Posterior cingulate gyrus (tissue), 11 donors: Measurements from ENCODE around the gene MRPL14.
A peak's percentile ranks its signal among the peaks of the same experiment; 100 is the strongest.

Source experiments
- DNase-seq, 10 donors: peaks; one replicate each; pipeline versions ENCODE4 v3.0.0 to v3.0.0-alpha.2; 2020 to 2021; ENCODE audit warnings: mixed read lengths in 3 of 10
- intact Hi-C: fragments of 100-400 bp; cut with DNase I; formaldehyde crosslinking; loops from one replicate; pipeline ENCODE4 v1.15.1; 2023

The MRPL14 gene

DNA sequence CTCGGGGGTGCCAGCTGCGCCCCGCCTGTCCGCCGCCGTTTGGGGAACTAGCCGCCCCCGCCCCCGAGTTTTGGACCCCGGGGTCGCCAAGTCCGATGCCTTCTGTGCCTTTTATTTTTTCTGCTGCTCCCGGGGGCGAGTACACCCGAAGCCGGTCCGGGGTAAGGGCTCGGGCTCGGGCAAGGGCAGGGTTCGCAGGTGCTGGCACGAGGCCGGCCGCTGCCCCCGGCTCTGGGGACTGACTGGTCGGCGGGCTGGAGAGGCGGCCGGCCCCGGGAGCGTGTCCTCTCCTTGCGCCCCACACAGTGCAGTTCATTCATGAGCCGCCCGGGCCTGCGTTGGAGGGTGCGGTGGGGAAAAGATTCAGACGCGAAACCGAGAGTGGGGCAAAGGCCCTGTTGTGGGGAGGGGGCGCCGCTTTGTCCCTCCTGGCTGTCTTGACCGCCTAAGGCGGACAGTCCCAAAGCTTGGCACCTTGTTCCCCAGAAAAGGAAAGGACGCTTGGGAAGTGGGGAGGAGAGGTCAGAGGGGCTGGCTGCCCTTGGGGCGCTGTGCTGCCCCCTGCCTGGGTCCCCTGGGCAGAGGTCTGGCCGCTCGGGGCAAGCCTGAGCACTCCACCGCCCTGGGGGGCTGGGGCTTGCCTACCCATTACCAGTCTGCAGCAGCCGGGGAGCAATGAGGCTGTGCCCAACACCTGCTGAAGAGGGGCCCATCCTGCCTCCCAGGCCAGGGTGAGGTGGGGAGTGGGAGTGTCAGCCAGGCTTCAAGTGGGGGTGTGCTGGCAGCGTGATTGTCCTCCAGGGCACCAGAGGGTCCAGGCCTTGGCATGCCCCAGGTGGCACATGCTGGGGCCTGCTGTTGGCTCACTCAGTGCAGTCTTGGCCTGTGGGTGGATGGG lies 1.0 kb upstream of the MRPL14 start:
- peak in 9 of 10 donors; percentile 29 to 90 (median 39) for DNase-seq
- intact Hi-C loops: no loop called here

DNA sequence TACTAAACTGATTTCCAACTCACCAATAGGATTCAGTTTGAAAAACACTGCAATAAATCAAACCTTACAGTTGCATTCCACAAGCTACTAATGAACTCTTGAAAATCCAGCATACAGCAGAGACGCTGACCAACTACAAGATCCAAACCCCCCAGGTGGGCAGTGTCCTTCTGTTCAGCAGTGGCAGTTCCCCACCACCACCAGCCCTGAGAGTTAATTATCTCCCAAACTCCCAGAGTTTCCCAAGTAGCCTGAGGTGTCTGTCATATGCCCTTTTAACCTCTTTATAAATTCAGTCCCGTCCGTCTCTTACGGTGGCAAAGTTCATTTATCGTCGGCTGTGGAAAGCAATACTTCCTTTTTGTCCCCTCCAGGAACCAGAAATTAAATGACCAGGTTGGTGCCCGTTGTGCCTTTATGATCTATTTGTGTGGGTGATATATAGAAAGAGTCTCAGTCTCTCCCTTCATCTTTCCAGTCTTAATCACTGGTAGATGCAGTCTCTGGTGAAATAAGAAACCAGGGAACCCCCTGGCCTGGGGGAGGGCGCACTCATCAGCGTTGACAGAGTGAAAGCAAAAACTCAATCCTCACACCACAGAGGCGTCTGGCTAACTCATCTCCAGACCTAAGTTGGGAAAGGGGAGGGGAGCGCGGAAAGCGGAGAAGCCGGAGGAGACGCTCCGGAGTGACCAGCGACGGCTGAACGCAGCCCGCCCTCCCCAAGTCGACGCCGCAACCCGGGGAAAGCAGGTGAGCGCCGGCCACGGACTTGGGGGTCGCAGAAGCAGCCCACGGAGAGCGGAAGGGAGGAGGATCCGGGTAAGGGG lies 717 bp downstream of the MRPL14 start:
- DNase-seq: peak in 5 of 10 donors; percentile 10 to 88 (median 28)
- intact Hi-C loops: no loop called here

DNA sequence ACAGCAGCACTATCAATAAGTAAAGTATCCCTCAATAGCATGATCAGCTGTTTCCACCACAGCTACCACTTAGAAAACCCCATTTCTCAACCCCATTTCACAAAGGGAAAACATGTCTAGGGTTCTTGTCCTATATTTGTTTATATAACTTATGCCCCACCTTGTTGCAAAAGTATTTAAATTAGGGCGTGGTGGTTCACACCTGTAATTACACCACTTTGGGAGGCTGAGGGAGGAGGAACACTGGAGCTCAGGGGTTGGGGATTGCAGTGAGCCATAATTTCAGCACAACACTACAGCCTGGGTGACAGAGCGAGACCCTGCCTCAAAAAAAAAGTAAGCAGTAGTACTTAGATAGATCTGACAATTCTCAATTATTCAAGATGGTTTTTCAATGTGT lies 3.7 kb downstream of the MRPL14 start:
- intact Hi-C loops: no loop called here
- DNase-seq: no peak

DNA sequence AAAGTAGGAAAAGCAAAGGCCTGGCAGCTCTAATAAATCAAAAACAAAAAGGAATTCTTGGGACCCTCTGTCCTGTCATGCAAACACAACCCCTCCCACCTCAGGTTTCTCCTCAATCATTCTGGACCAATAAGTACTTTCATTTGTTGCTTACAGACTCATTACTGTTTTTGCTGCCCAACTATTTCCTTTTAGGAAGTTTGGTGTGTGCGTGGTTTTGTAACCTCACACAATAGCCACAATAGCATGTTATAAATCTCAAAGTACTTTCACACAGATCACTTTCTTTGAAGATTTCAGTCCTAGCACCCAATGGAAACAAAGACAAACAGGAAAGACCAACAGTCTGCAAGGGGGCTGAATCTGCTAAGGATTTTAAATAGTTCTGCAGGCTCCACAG lies 4.5 kb downstream of the MRPL14 start:
- intact Hi-C loops: no loop called here
- no peak for DNase-seq

- intact Hi-C loops: no loop called here
- DNase-seq: no peak
Measured at GRCh38 chr6:44120692-44121443, 6.4 kb downstream of the MRPL14 start.

- peak in 1 of 10 donors; percentile 72 for DNase-seq
- intact Hi-C loops: no loop called here
Measured at GRCh38 chr6:44119704-44120262, 7.5 kb downstream of the MRPL14 start.

- DNase-seq: no peak
- intact Hi-C loops: no loop called here
Measured at GRCh38 chr6:44117397-44118128, 9.7 kb downstream of the MRPL14 start.

DNA sequence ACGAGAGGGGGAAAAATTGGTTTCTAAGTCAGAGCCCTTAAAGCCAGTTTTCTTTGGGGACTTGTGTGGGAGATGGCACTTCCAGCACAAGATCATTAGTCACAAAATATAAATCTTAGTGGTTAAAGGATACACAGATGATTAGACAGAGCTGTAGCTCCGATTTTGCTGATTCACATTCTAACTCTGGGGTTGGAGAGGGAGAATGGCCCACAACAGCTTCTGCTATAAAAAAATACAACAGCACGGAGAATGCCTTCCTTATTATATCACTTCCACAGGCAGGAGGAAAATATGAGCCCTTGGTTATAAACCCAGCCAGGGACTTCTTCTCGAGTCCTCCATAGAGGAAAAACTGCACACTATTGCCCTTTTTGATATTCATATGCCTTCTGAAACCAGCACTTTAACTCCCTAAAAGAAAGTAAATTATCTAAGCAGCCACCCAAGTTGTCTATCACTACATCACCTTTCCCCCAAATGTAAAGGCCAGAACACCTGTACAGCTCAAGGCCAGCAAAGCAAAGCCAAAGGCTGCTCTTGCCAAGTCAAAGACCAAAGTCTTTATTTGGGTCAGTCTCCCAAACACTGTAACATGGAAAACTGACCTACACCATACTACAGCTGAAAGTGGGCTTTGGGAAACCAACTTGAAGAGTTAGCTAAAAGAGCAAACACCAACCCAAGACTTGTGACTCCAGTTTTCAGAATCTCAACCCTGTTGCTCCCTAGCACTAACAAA lies 10.4 kb downstream of the MRPL14 start:
- intact Hi-C loops: no loop called here
- DNase-seq: no peak

DNA sequence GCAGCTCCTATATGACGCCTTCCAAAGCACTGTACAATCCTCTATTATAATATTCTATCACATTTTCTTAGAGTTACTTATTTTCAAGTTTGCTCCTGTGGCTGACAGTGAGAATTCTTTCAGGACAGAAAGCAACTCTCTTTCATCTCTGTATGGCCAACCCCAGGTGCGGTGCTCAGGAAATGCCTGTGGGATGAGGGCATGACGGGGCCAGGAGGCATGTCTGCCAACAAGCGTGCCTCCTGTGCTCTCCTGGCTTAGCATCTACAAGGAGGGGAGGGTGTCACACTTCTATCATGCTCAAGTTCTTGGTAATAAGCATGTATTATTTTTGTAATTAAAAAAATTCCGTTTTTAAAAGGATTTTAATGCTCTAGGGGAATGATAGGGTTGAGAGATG lies 11.4 kb downstream of the MRPL14 start:
- no peak for DNase-seq
- intact Hi-C loops: no loop called here

- intact Hi-C loops: no loop called here
- DNase-seq: peak in 1 of 10 donors; percentile 41
Measured at GRCh38 chr6:44113414-44113813, 13.8 kb downstream of the MRPL14 start.

DNA sequence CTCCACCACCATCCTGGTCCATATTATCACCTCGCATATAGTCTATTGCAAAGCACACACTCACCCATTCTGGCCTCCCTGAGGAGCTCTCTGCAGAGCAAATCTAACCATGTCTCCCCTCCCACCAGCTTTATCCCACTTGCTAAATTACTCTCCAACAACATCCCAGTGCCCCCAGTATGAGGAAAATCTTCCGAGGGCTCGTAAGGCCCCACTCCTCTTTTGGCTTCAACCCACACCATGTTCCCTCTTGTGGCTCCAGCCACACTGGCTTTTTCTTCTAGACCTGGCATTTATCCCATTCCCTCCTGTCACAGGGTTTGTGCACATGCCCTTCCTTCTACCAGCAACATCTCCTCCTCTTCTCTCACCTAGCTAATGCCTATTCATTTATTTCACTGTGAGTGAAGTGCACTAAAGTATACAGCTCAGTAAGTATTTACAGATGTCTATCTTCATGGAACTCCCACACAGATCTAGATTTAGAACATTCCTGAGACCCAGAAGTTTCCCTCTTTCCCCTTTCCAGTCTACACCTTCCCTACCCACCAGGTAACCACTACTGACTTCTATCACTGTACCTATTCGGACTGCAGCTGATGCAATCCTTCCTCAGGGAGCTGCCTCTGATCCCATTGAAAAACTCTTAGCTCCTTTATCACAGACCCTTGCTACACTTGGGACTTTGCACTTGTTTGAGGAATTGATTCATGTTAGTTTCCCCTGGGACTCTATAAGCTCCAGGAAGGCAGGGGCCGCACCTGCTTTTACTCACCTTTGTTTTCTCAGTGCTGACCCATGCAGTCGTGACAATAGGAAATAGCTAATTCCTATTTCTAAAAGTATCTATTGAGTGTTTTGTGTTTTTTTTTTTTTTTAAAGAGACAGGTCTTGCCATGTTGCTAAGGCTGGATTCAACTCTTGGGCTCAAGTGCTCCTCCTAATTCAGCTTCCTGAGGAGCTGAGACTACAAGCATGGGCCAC lies 15.5 kb downstream of the MRPL14 start:
- intact Hi-C loops: no loop called here
- peak in 1 of 10 donors; percentile 43 for DNase-seq

GRCh38 chr6:44110966-44111365 lies 16.3 kb downstream of the MRPL14 start:
- intact Hi-C loops: no loop called here
- no peak for DNase-seq

DNA sequence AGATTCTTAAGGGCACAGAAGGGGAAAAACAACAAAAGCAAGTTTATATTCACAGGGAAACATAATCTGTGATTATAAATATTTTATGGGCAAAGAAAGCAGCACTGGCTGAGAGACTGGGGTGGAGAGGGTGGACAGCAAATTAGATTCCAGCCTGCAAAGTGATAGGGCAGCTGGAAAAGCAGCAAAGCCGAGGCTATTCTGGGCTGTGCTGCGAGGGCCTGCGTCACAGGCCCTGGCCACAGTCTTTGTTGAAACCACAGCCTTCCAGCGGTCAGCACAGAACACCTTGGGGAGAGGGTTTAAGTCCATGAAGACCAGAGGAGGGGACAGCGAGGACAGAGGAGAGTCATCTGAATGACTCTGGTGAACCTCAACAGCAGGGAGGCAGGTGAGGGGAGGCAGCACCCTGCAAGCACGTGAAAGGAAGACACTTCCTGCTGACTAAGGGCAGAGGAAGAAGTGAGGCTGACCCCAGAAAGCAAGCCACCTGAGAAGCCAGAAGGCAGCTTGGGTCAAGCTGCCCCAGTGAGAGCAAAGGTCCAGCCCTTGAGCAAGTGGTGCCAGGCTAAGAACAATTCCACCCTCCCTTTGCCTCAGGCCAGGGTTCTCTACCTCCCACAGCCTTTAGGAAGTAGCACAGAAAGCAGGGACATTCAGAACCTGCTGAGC lies 17.1 kb downstream of the MRPL14 start:
- intact Hi-C loops: no loop called here
- DNase-seq: peak in 1 of 10 donors; percentile 60

DNA sequence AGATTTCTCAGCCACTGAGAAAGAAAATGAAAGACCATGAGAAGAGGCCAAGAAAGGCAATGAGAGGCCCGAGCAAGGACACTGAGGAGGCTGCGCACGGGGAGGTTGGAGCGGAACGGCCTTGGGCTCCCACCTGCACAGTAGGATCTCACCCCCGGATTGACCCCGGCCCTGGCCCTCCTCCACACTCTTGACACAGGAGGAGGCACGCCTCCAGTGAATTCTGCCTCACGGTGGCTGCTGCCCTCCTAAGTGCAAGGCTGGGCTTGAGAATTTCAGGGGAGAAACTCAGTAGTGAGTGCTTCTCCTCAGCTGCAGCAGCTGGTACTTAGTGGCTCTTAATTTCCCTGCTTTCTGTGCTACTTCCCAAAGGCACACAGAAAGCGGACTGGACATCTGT lies 18.0 kb downstream of the MRPL14 start:
- peak in 1 of 10 donors; percentile 41 for DNase-seq
- intact Hi-C loops: no loop called here

- intact Hi-C loops: no loop called here
- no peak for DNase-seq
Measured at GRCh38 chr6:44108471-44108870, 18.8 kb downstream of the MRPL14 start.

- DNase-seq: peak in 1 of 10 donors; percentile 49
- intact Hi-C loops: no loop called here
Measured at GRCh38 chr6:44107017-44107416, 20.2 kb downstream of the MRPL14 start.

DNA sequence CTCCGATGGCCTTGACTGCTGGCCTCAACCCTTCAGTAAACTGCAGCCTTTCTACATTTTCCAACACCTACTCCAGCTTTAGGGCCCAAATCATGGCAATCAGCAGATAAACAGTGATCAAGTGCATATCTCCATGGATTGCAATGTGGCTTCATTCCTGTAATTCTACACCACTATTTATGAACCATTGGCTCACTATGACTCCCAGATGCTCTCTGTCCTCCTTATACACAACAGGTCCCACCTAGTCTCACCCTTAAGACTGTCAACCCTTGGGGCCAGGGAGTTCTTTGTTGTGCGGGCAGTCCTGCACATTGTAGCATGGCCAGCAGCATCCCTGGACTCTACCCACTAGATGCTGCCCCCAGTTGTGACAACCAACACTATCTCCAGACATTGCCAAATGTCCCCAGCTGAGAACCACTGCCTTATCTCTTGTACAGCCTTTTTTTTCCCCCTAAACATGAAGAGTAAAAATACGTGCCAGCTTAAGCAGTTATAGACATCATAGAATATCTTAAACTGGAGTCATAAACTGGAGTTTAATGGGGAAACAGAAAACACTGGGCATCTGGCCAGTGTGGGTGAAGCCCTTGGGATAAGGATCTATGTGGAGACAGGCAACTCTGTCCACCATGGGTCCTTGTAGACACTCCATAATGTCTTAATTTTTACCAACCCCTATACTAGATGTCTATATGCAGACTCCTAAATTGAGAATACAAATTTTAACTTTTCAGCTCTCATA lies 21.1 kb downstream of the MRPL14 start:
- intact Hi-C loops: no loop called here
- DNase-seq: no peak
